NCI-H1417 (cell line): Measurements from ENCODE around the gene ISOC2.
A peak's percentile ranks its signal among the peaks of the same experiment; 100 is the strongest.

Experiments
- DNase-seq, 3 experiments: peaks; one replicate each; lab custom pipeline; 2025; lab: John Stamatoyannopoulos, UW

Gene ISOC2

GRCh38 chr19:55477905-55478304 lies 16.5 kb upstream of the ISOC2 start:
- DNase-seq = no peak

- peak; percentile 97 to 99 (median 98) for DNase-seq
These were observed 14.8 kb upstream of the ISOC2 start, which contains the start of gene ZNF628 for GRCh38 chr19:55476100-55476775. Gene ZNF628, plus strand, starts transcription at chr19:55476617. Its CDS starts 3,294 bp downstream, at chr19:55479911.

- DNase-seq = no peak
These were observed 13.1 kb upstream of the ISOC2 start for GRCh38 chr19:55474269-55475265.

GRCh38 chr19:55473225-55474012 lies 12.0 kb upstream of the ISOC2 start:
- DNase-seq = no peak

- DNase-seq = no peak
These were observed 11.0 kb upstream of the ISOC2 start for GRCh38 chr19:55472463-55472862.

GRCh38 chr19:55471266-55471665 lies 9.8 kb upstream of the ISOC2 start:
- DNase-seq = no peak

GRCh38 chr19:55468054-55468393 lies 6.6 kb upstream of the ISOC2 start:
- no peak for DNase-seq

GRCh38 chr19:55467236-55468053 lies 6.0 kb upstream of the ISOC2 start:
- DNase-seq = peak in 1 of 3 experiments; percentile 40

GRCh38 chr19:55466241-55466614 lies 4.8 kb upstream of the ISOC2 start:
- no peak for DNase-seq

- no peak for DNase-seq
These were observed 4.2 kb upstream of the ISOC2 start for GRCh38 chr19:55465460-55466240.

- DNase-seq = peak in 2 of 3 experiments; percentile 57 to 82
These were observed 3.2 kb upstream of the ISOC2 start, which contains the start of gene C19orf85 for GRCh38 chr19:55464662-55465054. Gene C19orf85, minus strand, starts transcription at chr19:55464751. Its CDS starts 197 bp downstream, at chr19:55464554.

GRCh38 chr19:55464039-55464661 lies 2.7 kb upstream of the ISOC2 start:
- no peak for DNase-seq

- no peak for DNase-seq
These were observed 2.2 kb upstream of the ISOC2 start for GRCh38 chr19:55463583-55464031.

GRCh38 chr19:55462722-55463121 lies 1.3 kb upstream of the ISOC2 start:
- no peak for DNase-seq

GRCh38 chr19:55461974-55462626 lies 658 bp upstream of the ISOC2 start:
- DNase-seq = peak in 1 of 3 experiments; percentile 49

GRCh38 chr19:55460670-55461258 lies 678 bp downstream of the ISOC2 start:
- DNase-seq = peak; percentile 45 to 79 (median 66)

- peak in 2 of 3 experiments; percentile 48 to 58 for DNase-seq
These were observed 1.3 kb downstream of the ISOC2 start for GRCh38 chr19:55459950-55460657.

GRCh38 chr19:55459551-55459949 lies 1.9 kb downstream of the ISOC2 start:
- DNase-seq = peak in 1 of 3 experiments; percentile 79
